Renal pelvis (tissue), 12 donors: ENCODE data around the gene SECTM1. TPM values are rescaled to one million over a fixed set of nuclear protein-coding genes. Genes with fewer than 3 reads are reported as not detected.
"Not testable (repeated sequence)": the region's sequence is repeated elsewhere in the genome, so short reads cannot be mapped to it uniquely, and the experiment has no call there.

Source experiments
- DNase-seq: peaks from one replicate; pipeline ENCODE4 v3.0.0-alpha.2; 2013
- long read RNA-seq, 16 experiments: transcript quantifications; one replicate each; lab custom pipeline, GENCODE V29; 2026
- polyA plus RNA-seq, 3 donors: library from polyadenylated mRNA; unstranded; fragments of 120-200 nt; gene quantifications; one replicate each; pipeline ENCODE4 v1.2.1, GENCODE V29; 2013; ENCODE audit not compliant: insufficient read length in 3 of 3

SECTM1 gene
- polyA plus RNA-seq = 1 to 10 TPM; 1.6 to 1.8 (median 1.7) TPM
- long read RNA-seq, donor 1, partial matches to known transcripts = 0 of 2 reads
- long read RNA-seq, donor 1, other reads (novel, unspliced or antisense) = 0 of 2 reads
- long read RNA-seq, donor 2 = 0 reads
- long read RNA-seq, donor 3 = 0 reads
- long read RNA-seq, donor 4, partial matches to known transcripts = 0 of 4 reads
- long read RNA-seq, donor 4, other reads (novel, unspliced or antisense) = 0 of 4 reads
- long read RNA-seq, donor 5 = 0 reads
- long read RNA-seq, donor 6, partial matches to known transcripts = 0 of 1 reads
- long read RNA-seq, donor 6, other reads (novel, unspliced or antisense) = 0 of 1 reads
- long read RNA-seq, donor 7, partial matches to known transcripts = 0 of 2 reads
- long read RNA-seq, donor 7, other reads (novel, unspliced or antisense) = 0 of 2 reads
- long read RNA-seq, donor 8, partial matches to known transcripts = 10 of 13 reads
- long read RNA-seq, donor 8, other reads (novel, unspliced or antisense) = 0 of 13 reads
- long read RNA-seq, donor 9, partial matches to known transcripts = 0 of 2 reads
- long read RNA-seq, donor 9, other reads (novel, unspliced or antisense) = 0 of 2 reads
- long read RNA-seq, donor 10, partial matches to known transcripts = 0 of 1 reads
- long read RNA-seq, donor 10, other reads (novel, unspliced or antisense) = 0 of 1 reads
- long read RNA-seq, donor 11, partial matches to known transcripts = 0 of 1 reads
- long read RNA-seq, donor 11, other reads (novel, unspliced or antisense) = 0 of 1 reads
- long read RNA-seq, donor 12, partial matches to known transcripts = 0 of 1 reads
- long read RNA-seq, donor 12, other reads (novel, unspliced or antisense) = 0 of 1 reads
- long read RNA-seq, donor 13, partial matches to known transcripts = 0 of 1 reads
- long read RNA-seq, donor 13, other reads (novel, unspliced or antisense) = 0 of 1 reads
- long read RNA-seq, donor 14 = 0 reads
- long read RNA-seq, donor 15 = 0 reads
- long read RNA-seq, donor 16 = 0 reads

DNA sequence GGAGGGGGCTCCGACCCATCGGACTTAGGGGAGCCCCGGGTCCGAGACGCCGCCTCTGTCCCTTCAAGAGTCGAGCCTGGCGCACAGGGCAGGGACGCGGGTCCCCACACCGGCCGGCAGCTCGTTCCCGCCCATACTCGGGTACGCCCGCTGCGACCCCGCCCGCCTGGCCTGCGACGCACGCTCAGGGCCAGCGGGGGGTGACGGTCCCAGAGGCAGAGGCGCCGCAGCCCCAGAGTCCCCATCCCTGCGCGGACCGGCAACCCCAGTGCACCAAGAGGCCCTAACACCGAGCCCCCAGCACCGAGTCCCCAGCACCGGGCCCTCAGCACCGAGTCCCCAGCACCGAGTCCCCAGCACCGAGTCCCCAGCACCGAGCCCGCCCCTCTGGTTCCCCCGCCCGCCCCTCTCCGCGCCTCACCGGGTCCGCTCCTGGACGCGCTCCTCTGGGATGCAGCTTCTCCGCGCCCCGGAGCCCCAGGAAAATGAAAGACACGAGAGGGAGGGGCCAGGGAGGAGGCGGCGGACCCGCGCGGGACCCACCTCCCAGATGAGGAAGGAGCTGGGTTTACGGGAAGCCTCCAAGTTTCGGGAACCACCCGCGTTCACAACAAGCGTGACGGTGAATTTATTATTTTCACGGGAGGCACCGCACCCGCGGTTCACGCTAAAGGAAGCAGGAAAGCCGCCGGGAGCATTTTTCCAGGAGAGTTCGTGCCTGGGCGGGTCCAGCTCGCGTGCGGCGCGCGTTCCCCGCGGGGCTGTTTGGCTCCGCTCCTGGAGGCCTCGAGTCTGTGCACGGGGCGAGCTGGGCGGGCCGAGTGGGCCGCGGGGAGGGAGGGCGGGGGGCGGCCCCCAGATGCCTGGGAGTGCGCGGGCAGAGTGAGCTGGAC lies at the start of gene SECTM1:
Gene SECTM1 (minus strand): TSS at position 488 of the 893 bp plus-strand sequence. CDS start 6,526 bp downstream, outside the sequence.
- DNase-seq = no peak

DNA sequence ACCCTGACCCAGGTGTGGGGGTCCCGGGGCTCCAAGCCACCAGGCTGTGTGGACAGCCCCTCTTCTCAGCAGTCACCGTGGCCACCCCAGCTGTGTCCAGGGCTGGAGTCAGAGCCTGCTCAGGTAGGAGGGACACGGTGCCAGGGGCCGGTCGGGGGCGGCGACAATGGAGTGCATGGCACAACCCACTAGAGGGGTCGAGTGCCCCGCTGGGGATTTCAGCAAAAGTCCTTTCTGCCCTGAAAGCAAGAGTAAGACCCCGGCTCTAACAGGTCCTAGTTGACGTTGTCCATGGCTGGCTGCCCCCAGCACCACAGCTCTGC lies 49.3 kb upstream of the SECTM1 start:
- no peak for DNase-seq

- DNase-seq = not testable (repeated sequence)
These were observed 48.8 kb upstream of the SECTM1 start for GRCh38 chr17:82382220-82382932.

DNA sequence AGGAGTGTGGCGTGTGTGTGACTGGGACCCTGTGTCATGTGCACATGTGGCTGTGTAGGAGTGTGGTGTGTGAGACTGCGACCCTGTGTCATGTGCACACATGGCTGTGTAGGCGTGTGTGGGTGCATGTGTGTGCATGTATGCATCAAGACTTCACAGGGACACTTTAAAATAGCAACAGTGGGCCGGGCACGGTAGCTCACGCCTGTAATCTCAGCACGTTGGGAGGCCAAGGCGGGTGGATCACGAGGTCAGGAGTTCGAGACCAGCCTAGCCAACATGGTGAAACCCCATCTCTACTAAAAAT lies 48.1 kb upstream of the SECTM1 start:
- not testable (repeated sequence) for DNase-seq

DNA sequence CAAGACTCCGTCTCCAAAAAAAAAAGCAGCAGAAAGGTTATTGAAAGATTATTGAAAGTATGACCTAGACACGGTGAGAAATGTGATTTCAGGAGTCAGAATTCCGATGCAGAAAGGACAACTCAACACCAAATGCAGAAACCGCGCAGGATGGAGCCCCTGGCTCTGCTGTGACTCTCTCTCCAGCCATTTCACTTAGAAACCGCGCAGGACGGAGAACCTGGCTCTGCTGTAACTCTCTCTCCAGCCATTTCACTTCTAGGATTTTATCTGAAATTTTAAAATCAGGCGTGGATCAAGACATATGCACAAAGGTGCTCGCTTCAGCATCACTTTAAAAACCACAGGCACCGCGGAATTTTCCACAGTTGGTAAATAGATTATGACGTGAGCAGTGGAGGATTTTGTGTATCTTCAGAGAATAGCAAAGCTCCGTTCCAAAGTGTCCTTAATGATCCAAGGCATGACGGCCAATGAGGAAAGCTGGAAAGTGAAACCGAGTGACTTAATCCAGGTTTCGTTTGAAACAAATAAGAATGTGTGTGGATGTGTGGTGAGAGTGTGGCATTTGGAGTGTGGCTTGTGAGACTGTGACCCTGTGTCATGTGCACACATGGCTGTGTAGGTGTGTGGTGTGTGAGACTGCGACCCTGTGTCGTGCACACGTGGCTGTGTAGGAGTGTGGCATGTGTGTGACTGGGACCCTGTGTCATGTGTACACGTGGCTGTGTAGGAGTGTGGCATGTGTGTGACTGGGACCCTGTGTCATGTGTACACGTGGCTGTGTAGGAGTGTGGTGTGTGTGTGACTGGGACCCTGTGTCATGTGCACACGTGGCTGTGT lies 47.5 kb upstream of the SECTM1 start:
- no peak for DNase-seq

- DNase-seq = no peak
These were observed 45.1 kb upstream of the SECTM1 start for GRCh38 chr17:82378741-82379021.

DNA sequence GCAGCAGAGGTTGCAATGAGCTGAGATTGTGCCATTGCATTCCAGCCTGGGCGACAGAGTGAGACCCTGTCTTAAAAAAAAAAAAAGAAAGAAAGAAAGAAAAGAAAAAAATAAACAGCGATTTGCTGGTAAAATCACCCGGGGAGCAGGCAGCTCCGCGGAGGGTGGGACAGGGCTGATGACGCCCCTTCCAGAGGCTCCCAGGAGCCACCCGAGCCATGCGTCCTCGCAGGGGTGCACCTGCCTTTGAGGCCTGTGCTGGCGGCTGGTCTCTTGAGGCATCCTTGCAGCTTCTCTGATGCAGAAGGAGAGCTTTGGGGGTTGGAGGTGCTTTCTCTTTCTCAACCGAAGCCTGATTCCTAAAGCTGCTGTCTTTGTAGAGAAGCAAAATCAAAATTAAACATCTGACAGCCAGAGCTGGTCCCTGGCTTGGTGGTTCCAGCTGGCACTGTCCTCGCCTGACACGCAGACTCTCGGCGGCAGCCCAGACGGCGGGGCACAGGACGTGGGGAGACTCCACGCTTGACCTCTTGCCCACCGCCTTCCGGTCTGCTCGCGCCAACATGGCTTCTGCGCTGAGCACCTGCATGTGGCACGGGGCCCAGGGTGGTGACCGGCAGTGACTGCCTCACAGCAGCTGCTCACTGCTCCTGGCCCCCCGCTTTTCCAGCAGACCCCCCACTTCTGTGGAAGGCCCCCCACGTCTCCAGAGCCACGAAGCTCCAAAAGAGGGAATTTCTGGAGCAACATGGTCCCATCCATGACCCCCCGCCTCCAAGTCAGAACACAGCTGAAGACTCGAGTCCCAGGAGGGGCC lies 44.6 kb upstream of the SECTM1 start:
- DNase-seq = no peak

- not testable (repeated sequence) for DNase-seq
These were observed 43.7 kb upstream of the SECTM1 start for GRCh38 chr17:82377294-82377693.

- DNase-seq = no peak
These were observed 42.6 kb upstream of the SECTM1 start for GRCh38 chr17:82376042-82376730.

- no peak for DNase-seq
These were observed 41.9 kb upstream of the SECTM1 start for GRCh38 chr17:82375359-82376041.

GRCh38 chr17:82374626-82375331 lies 41.2 kb upstream of the SECTM1 start:
- no peak for DNase-seq

DNA sequence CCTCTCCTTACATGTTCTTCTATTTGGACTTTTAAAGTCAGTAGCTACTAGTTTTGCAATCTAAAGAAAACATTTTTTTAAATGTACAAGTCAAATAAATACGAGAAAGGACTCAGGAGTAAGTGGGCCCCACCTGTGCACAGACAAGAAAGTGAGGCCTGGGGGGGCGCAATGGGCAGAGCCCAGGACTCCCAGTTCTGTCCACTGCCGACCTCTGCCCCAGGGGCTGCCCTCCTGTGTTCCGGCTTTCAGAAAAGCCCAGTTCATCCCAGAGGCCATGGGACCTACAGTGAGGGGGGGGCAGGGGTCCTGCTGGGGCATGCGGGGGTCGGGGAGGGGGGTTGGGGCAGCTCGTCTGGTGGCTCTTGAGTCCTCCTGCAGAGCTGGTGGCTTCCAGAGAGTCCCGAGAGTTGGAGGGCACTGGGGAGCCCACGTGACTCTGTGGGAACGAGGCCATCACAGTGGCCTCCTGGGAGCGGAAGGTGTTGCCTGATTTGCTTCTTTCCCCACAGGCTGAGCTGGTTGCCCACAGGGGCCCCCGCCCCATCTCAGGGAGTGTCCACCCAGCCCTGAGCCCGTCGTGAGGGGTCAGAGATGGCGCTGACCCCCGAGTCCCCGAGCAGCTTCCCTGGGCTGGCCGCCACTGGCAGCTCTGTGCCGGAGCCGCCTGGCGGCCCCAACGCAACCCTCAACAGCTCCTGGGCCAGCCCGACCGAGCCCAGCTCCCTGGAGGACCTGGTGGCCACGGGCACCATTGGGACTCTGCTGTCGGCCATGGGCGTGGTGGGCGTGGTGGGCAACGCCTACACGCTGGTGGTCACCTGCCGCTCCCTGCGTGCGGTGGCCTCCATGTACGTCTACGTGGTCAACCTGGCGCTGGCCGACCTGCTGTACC lies 40.4 kb upstream of the SECTM1 start:
- no peak for DNase-seq

DNA sequence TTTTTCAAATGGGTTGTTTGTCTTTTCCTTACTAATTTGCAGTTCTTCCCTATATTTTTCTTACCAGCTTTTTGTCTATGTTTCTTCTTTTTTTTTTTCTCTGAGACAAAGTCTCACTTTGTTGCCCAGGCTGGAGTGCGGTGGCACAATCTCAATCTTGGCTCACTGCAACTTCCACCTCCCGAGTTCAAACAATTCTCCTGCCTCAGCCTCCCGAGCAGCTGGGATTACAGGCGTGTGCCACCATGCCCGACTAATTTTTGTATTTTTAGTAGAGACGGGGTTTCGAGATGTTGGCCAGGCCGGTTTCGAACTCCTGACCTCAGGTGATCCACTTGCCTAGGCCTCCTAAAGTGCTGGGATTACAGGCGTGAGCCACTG lies 39.5 kb upstream of the SECTM1 start:
- not testable (repeated sequence) for DNase-seq

- no peak for DNase-seq
These were observed 38.9 kb upstream of the SECTM1 start for GRCh38 chr17:82372249-82373071.
